Brain pericyte (primary cell): Measurements from ENCODE around the gene A4GNT.
"Not testable (repeated sequence)": the region's sequence is repeated elsewhere in the genome, so short reads cannot be mapped to it uniquely, and the experiment has no call there.

Experiments used
- DNase-seq: peaks from one replicate; pipeline ENCODE4 v3.0.0-alpha.2; 2012; ENCODE audit warnings: low read depth, low spot score

Gene A4GNT

GRCh38 chr3:138132239-138132638 lies at the start of gene A4GNT:
A4GNT (minus strand) TSS chr3:138132390; CDS start chr3:138131256, 1,134 bp downstream.
- no peak for DNase-seq

- no peak for DNase-seq
Observed at GRCh38 chr3:138180375-138181029, 48.3 kb upstream of the A4GNT start.

- no peak for DNase-seq
Observed at GRCh38 chr3:138174421-138175131, 42.4 kb upstream of the A4GNT start, which contains the start of gene DBR1. DBR1 (minus strand) TSS chr3:138174921; CDS start chr3:138174795, 126 bp downstream.

- no peak for DNase-seq
Observed at GRCh38 chr3:138173769-138174420, 41.7 kb upstream of the A4GNT start.

- DNase-seq = no peak
Observed at GRCh38 chr3:138172625-138173024, 40.4 kb upstream of the A4GNT start.

GRCh38 chr3:138165061-138165460 lies 32.9 kb upstream of the A4GNT start:
- DNase-seq = no peak

- no peak for DNase-seq
Observed at GRCh38 chr3:138157743-138158142, 25.6 kb upstream of the A4GNT start.

GRCh38 chr3:138154534-138154933 lies 22.3 kb upstream of the A4GNT start:
- no peak for DNase-seq

GRCh38 chr3:138148503-138148902 lies 16.3 kb upstream of the A4GNT start:
- DNase-seq = no peak

GRCh38 chr3:138142181-138142580 lies 10.0 kb upstream of the A4GNT start:
- DNase-seq = not testable (repeated sequence)

GRCh38 chr3:138140940-138141339 lies 8.8 kb upstream of the A4GNT start:
- no peak for DNase-seq

- DNase-seq = no peak
Observed at GRCh38 chr3:138139691-138140090, 7.5 kb upstream of the A4GNT start.

- DNase-seq = no peak
Observed at GRCh38 chr3:138137861-138138260, 5.7 kb upstream of the A4GNT start.

- no peak for DNase-seq
Observed at GRCh38 chr3:138136201-138136600, 4.0 kb upstream of the A4GNT start.

GRCh38 chr3:138135833-138136194 lies 3.6 kb upstream of the A4GNT start:
- DNase-seq = no peak

- DNase-seq = no peak
Observed at GRCh38 chr3:138135146-138135832, 3.1 kb upstream of the A4GNT start.

- DNase-seq = no peak
Observed at GRCh38 chr3:138127636-138128365, 4.4 kb downstream of the A4GNT start.

- DNase-seq = no peak
Observed at GRCh38 chr3:138125548-138126221, 6.5 kb downstream of the A4GNT start.

- no peak for DNase-seq
Observed at GRCh38 chr3:138124706-138125355, 7.4 kb downstream of the A4GNT start.

GRCh38 chr3:138124188-138124587 lies 8.0 kb downstream of the A4GNT start:
- DNase-seq = no peak
